Inflammatory macrophage (primary cell): ENCODE results near the gene FHIT.

Experiments used
- DNase-seq, 2 donors: peaks; one replicate each; pipeline ENCODE4 v3.0.0-alpha.2; 2020 to 2022

FHIT gene

DNA sequence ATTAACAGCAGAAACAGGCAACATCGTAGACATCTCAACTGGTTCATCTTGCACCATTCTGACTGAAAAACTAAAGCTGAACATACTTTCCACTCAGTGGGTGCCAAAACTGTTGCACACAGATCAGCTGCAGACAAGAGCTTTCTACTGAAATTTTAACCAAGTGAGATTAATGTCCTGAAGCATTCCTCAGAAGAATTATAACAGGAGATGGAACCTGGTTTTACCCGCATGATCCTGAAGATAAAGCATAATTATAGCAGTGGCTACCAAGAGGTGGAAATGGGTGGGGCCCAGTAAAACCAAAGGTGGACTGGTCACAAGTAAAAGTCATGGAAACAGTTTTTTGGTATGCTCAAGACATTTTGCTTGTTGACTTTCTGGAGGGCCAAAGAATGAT is 858.8 kb downstream of the FHIT start:
- DNase-seq = no peak

DNA sequence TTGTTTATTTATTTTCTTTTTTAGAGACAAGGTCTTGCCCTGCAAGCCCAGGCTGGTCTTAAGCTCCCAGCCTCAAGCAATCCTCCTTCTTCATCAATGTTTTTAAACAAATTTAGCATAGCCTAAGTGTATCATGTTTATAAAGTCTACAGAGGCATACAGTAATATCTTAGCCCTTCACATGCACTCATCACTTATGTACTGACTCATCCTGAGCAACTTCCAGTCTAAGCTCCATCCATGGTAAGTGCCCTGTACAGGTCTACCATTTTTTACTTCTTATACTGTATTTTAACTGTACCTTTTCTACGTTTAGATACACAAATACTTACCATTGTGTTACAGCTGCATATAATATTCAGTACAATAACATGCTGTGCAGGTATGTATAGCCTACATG is 860.0 kb downstream of the FHIT start:
- DNase-seq = no peak

DNA sequence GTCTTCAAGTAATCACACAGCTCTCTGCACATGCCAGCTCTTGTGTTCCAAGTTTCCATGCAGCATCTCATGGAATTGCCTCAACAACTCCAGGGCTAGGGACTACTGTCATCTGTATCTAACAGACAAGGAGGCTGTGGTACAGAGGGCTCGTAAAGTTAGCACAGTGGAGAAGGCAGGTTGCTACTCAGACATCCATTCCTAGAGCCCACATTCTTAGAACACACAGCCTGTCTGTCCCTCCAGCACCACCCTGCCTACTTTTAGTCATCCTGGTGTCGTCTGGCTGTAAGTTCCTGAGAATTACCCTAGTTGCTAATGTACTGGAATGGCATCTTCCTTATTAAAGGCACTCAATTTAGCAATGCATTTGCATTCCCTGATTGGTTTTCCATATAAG is 862.5 kb downstream of the FHIT start:
- no peak for DNase-seq

DNA sequence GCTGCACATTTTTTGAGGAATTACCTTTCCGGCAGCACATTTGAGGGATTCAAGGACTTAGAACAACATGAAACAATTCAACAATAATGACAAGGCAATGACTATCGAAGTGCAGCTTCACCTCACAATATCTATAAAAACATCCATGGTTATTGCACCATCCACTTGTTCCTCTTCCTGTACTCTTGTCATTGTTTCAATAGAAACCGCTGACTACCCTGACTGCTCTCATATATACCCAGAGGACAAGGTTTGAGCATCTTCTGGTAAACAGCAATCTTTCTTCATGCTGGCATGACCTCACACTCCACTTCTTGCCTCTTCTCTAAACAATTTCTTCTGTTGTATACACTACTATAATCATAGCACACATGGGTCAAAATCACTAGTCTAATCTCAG is 864.9 kb downstream of the FHIT start:
- DNase-seq = peak in 1 of 2 donors; percentile 7

DNA sequence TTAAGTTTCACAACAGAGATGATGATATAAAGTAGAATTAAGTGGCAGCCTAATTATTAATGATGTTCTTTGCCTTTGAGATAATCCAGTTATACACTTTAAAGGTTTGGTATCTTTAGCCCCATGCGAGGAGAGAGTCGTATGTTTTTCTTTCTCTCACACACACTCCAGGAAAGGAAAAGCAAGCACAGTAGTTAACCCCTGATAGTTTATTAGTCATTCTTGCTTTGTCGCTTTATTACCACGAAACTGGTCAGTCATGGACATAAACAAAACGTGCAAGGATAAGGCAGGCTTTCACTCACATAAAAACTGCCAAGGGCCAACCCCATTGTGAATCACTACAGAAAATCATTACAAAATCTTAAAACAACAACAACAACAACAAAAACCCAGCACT is 866.9 kb downstream of the FHIT start:
- DNase-seq = no peak

DNA sequence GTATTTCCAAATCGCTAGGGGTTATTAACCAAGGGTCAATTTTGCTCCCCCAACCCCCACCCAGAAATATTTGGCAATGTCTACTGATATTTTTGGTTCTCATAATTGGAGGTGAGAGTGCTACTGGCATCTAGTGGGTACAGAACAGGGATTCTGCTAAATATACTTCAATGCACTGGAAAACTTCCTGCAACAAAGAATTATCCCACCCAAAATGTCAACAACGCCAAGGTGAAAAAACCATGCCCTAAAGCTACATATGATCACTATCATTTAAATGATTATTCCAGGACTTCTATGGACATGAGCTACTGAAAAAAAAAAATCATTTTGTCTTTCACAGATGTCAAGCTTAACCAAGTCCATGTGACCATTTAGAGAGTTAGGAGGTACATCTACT is 867.9 kb downstream of the FHIT start:
- no peak for DNase-seq

DNA sequence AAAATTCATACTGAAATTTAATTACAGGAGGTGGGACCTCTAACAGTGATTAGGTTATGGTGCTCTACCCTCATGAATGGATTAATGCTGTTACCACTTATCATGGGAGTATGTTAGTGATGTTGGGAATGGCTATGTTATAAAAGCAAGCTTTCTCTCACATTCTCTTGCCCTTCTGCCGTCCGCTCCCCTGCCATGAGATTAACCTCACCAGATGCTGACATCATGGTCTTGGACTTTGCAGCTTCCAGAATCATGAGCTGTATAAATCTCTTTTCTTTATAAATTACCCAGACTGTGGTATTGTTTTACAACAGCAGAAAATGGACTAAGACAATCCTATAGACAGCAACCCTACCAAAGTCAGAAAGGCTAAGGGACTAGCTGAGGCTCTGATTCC is 884.8 kb downstream of the FHIT start:
- no peak for DNase-seq

DNA sequence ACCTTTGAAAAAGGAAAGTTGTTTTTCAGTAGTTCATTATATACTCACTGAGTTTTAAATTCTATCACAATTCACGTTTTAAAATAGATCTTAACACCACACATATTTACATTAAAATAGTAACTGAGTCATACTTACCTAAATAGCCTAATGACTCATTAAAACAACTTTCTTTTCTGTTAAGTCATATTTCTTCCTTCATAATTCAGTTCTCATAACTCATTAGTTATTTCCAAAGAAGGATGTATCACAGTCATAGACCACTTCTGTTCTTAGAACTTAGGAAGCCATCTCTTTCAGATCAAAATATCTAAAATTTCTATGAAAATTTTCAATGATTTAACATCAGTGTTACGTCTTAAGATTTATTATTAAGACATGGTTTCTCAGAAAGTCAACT is 885.9 kb downstream of the FHIT start:
- DNase-seq = no peak

DNA sequence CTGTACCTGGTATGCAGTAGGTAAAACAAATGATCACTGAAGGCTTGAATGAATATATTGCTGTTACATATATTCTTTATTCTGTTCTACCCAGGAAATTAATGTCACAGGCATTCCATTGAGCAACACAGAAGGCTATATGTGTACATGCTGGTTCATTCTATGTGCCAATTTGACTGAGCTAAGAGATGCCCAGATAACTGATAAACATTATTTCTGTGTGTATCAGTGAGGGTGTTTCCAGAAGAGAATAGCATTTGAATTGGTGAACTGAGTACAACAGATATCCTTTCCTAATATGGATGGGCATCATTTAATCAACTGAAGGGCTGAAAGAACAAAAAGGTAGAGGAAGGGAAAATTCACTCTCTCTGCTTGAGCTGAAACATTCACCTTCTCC is 886.8 kb downstream of the FHIT start:
- no peak for DNase-seq

DNA sequence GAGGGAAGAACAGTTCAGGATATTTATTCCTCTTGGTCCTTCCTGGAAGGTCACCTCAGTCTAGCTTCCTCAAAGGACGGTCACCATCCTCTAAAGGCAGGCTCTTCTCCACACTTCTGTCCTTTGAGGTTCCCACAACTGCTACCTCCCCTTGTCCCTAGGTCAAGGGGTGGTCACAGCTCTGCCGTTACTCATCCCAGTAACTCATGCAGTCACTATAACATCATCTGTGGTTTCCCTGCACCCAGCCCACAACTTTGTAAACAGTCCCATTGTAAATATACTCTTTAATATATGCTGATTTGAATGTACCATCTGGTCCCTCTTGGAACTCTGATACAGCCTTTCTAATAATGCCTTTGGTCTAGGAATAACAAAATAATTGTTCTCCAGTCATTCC is 887.4 kb downstream of the FHIT start:
- DNase-seq = peak in 1 of 2 donors; percentile 2

DNA sequence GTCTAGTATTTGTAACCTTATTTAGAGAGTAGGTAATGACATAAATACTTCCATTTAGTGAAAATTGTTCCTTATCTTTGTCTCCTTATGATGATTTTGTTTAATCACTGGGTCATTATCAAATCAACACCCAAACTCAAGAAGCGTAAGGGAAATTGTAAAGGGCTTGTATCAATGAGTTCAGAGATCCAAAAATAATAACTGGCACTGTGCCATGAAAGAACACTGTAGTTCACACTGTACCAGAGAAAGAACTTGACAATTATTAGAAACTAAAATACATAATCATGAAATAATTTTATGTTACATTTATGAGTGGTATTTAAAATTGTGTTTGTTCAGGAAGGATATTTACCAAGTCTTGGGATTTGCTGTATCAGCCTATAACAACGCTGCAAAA is 895.4 kb downstream of the FHIT start:
- DNase-seq = no peak

DNA sequence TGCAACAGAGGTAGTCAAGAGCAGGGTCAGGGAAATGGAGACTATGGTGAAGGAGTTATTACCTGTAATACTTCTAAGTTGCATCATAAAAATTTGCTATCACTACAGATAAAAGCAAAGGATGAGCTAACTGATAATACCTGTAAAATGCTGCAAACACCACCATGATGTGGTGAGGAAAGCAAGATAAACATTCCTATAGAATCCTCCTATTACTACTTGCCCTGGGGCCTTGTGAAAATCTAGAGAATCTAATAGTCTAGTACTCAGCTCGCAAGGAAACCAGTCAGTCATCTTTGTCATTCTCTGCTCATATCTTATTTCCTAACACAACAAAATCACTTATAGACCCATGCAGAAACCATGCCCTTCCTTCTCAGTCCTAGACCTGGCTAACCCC is 899.8 kb downstream of the FHIT start:
- no peak for DNase-seq

DNA sequence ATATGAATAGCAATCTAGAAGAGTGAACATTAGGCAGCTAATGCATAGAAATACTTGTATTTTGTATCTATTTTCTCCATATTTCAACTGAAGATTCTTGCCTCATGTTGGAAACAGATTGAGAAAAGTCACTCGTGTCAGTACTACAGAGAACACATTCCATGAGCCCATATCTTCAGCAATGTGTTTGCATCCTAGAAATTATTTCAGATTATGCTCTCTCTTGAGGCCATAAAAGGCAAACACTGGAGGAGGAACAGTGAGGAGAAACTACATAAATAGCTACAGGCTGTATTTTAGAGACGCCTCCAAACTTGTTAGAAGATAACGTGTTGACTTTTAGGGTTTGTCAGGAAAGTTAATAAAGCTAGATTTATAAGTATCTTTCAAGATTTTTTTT is 906.9 kb downstream of the FHIT start:
- DNase-seq = no peak

DNA sequence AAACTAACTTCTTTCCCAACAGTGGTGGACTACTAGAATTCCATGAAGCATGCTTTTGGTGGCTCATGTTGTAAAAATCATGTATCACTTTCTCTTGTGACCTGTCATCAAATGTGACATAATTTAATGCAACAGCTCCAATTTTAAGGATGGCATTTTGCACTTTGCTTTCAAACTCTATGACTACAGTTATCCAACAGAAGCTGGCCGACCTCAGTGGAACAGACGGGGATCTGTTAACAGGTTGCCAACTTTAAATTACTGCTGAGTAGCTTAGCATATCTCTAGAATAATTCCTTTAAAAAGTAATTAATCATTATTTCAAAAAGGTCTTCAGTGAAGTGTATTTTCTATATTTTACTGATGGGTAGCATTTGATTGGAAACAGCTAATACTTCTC is 907.4 kb downstream of the FHIT start:
- DNase-seq = no peak

DNA sequence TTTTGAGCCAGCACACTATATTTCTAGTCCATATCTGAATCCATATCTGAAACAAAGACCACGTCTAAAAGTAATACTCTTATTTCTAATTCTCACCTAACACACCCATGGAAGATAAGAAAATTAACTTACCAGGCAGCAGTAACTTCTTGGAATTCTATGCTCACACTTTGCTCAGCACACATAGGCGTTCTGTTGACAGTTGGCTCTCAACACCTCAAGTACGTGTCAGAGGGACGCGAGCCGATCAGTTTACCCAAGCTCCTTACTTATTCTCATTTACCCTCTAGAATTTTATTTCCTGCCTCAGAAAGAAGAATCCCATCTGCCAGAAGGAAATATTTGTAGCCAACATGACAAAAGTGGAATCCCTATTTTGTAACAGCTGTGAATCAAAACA is 911.9 kb downstream of the FHIT start:
- no peak for DNase-seq

DNA sequence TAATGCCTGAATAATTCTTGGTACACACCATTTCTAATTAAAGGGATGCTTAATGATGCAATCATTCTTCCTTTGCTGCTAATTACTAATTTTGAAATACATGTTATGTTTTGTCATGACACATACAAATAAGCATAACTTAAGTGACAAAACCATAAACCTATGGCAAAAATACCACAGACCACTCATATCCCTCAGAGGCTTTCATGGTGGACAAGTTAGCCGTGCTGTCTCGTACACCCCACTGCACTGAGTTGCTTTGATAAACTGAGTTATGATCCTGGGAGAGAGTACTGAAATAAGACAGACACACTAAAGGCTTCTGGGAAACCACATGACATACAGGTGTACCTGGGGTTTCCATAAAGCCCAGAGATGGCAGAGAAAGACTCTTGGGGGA is 913.8 kb downstream of the FHIT start:
- no peak for DNase-seq

DNA sequence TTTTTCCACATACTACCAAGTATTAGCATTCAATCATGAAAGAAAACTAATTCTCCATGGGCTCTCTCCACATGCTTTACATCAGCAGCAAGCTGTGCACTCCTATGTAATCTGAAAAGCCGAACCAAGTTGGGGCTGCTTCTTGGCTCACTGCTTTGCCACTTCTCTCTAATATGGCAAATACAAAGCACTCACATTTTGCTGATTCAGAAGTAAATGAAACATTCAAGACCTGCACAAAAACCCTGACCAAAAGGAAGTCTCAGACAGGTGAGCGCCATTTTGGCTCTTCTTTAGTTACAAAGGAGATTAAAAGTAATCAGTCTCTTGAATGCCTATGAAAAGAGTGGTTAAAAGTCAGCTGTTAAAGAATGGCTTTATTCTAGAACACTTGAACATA is 915.2 kb downstream of the FHIT start:
- DNase-seq = no peak

DNA sequence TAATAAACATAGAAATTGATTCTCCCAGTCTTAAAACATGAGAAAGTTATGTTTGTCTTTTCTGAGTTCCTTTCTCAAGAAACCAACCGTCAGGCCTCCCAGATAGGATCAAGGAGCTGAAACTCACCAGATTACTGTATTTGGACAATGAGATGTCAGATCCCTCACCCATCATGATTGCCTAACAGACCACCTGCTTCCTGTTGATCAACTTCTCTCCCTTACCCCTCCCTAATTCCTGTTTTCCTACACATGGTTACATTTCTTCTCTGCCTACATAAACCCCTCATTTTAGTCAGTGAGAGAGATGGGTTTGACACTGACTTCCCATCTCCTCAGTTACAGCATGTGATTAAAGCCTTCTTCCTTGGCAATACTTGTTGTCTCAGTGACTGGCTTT is 917.5 kb downstream of the FHIT start:
- peak in 1 of 2 donors; percentile 8 for DNase-seq

DNA sequence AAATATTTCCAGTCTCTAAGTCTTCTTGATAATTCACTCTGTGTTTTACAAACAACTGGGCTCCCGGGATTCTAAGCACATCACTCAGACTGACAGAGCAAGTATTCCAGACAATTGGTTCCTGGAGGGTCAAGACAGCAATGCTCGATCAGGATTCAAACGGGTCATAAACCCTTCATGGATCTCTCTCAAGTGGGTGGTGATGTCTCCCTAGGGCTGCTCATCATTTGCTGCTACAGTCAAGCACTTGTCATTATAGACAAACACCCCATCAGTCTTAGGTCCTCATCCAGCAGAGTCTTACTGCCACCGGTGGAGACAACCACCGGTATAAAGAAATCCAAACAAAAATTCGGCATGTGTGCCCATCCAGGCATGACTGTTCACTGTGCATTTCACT is 921.1 kb downstream of the FHIT start:
- no peak for DNase-seq

DNA sequence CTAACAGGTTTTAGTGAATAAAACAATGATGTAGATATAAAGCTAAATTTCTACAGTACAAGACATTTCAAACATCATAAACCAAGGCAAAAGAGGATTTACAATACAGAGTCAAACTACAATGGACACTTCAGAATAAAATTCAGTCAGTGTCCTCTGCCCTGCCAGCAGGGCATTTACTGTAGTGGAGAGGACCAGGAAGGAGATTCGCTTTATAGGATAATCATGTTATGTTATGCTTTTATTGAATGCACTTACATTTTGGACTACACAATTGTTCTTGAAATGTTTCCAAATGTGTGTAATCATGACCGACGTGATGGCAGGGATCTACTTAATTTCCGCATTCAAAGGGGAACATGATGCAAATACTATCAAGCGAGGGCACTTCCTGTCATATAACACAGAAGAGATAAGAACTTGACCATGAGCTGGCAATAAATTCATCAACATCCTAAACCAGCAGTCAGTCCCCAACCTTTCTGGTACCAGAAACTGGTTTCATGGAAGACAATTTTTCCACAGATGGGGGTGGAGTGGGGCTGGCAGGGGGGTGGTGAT is 925.6 kb downstream of the FHIT start:
- DNase-seq = no peak

DNA sequence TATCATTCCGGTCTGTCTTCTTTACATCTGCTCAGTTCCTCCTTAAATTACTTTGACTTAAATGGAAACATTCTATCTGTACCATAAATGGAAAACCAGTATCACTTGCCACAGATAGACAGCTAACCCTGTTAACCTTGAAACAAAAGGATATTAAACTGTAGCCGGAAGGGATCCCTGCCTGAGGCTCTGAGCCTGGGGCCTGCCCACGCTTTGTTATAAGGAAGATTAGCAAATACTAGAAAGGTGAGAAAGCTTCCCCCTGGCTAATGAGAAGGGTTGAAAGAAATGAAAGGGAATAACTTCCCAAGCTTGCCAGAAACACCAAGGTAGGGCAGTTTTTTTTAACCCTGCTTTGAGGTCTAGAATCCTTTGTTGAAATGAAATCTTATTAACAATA is 927.6 kb downstream of the FHIT start:
- no peak for DNase-seq

DNA sequence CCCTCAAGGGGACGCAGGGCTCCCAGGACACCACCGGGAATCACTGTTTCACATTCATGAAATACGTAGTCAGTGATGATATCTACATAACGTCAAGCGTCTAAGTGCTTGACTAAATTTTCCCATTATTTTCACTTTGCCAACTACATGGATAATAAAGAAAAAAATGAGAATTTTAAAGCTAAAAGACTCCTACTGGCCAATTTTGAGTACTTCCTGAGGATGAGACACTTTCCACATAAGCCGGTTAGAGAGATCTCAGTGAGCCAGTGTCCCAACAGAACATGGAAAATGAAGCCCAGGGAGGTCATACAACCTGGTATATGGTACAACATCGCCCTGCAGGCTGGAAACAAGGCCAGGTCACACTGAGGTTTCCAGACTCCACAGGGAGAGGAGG is 928.1 kb downstream of the FHIT start:
- DNase-seq = no peak

DNA sequence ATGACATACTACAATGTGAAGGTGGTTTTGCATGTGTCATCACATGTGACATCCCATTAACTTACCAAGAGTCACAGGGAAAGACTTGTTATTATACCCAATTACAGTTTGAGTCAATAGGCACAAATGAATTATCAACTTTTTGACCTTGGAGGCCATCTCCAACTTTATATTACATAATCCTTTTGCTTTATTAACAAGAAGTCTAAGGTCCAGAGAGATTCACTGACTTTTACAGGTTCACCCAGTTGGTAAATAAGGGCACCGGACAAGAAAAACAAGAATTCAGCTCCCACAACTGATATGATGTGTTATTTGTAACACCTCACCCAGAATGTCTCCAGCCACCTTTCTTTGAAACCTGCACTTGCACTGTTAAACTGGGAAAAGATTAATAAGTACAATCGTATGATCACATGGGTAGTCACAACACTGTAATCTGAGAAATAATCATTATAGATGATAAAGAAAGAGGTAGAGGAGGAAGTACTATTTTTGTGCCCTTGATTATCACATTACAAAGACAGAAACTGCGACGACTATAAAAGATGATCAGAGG is 928.9 kb downstream of the FHIT start:
- no peak for DNase-seq

DNA sequence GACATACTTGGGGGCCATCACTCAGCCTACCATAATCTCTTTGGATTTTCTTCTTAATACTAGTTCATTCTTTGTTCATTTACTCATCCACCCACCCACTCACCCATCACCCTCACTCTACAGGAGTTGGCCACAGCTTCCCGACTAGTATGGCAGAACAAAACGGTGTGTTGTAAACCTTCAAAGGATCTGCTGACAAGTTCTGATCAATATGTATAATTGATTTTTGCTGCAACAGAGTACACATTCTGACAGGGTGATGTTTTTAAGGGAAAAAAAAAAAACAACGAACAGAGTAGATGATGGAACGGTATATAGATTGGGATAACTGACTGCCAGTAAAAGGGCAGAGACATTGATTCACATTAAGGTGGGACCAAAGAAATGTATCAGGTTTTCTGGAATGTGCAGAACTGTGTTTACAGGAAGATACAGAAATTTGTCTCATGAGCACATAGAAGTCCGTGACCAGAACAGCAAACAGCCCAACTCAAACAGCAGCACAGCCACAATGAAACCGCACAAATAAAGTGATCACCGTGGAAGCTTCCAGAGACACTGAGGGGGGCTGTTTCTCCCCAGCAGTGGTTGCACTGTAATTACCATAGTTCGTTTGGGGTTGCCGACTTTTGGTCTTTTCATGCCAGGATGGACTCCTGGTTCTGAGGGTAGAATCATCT is 931.9 kb downstream of the FHIT start:
- DNase-seq = no peak
